ENCODE measurements around the gene DSCAML1. TPM values are rescaled to one million over a fixed set of nuclear protein-coding genes. Genes with fewer than 3 reads are reported as not detected.

Gene DSCAML1
- total and polyA plus RNA-seq, 2 of the 8 experiments (the other 6 are each of a cell fraction or from before 2014, with no cell fraction given) = 0.19 to 0.24 TPM

GRCh38 chr11:117605331-117605730 lies 191.7 kb downstream of the DSCAML1 start:
- POLR2A ChIA-PET (ENCODE audit: partially characterized antibody) = interaction anchor here (2.0 kb wide), 1 partner anchor 9 kb away, joined by 6 read pairs; no protein-coding TSS in a partner anchor
- H2BK12ac ChIP-seq (ENCODE audit: low read depth, low read length) = no peak overlapping the region
- H4K20me1 ChIP-seq (replicated peaks in 1 of 2; ENCODE audit: control insufficient read depth in 1 of 2, insufficient read depth in 2 of 2, low read length in 2 of 2) = no peaks in the 10 kb centered on the region
- no peak overlapping the region for H3K14ac ChIP-seq (ENCODE audit: insufficient read length)
- no peak overlapping the region for H4K8ac ChIP-seq (ENCODE audit: extremely low read depth, insufficient read depth, low read length)
- H4K5ac ChIP-seq (ENCODE audit: insufficient read length, low read depth, low read length) = no peak overlapping the region
- no peak overlapping the region for H3K4me3 ChIP-seq (ENCODE audit: extremely low read depth in 1 of 4, insufficient read depth in 2 of 4, low read depth in 3 of 4, low read length in 4 of 4)
- 77% methylated on average over 7 of the region's 8 CpGs; no CpG with 5 or more reads in 1 of the 2 experiments for WGBS, 2 experiments (ENCODE audit: extremely low coverage in 1 of 2, insufficient coverage in 1 of 2, insufficient read length in 1 of 2, insufficient replicate concordance in 2 of 2, low coverage in 1 of 2, low lambda C conversion rate in 2 of 2, missing lambda C conversion rate in 1 of 2)
- H4K91ac ChIP-seq (replicated peaks; ENCODE audit: insufficient read length, low read length) = no peak overlapping the region
- H2BK5ac ChIP-seq (ENCODE audit: low read depth, low read length) = no peak overlapping the region
- H3K9ac ChIP-seq (replicated peaks in 1 of 4; ENCODE audit: extremely low read depth in 1 of 4, low read depth in 3 of 4, low read length in 3 of 4) = no peak overlapping the region
- H2BK120ac ChIP-seq (replicated peaks; ENCODE audit: low read depth, low read length) = no peak overlapping the region
- H3K23ac ChIP-seq (ENCODE audit: insufficient read length) = no peak overlapping the region
- H3K4me2 ChIP-seq (ENCODE audit: insufficient read depth in 1 of 2, low read depth in 2 of 2, low read length in 2 of 2) = no peak overlapping the region
- no peak overlapping the region for H3K4ac ChIP-seq (replicated peaks; ENCODE audit: insufficient read length, low read depth, low read length)
- no peak overlapping the region for H3K27ac ChIP-seq (ENCODE audit: low read depth, low read length)
- no peaks in the 10 kb centered on the region for H3K23me2 ChIP-seq (ENCODE audit: low read depth, low read length)
- peak overlapping the region; percentile 46; the same call in 1 of the 2 replicates for H2BK15ac ChIP-seq (ENCODE audit: low read length)
- H3K4me1 ChIP-seq (replicated peaks in 1 of 4; ENCODE audit: control insufficient read depth in 3 of 4, insufficient read depth in 4 of 4, low read length in 3 of 4) = peaks cover 3 to 20% (median 13%) of the 10 kb centered on the region in 4 experiments
- CTCF ChIA-PET (ENCODE audit: partially characterized antibody) = interaction anchor here (0.7 to 2.6 kb wide), 6 partner anchors 9 to 180 kb away, joined by 3 to 10 read pairs (median 6); no protein-coding TSS in a partner anchor
- no peak for TF ChIP-seq BACH1 (IDR thresholded peaks at IDR 0.05; ENCODE audit: low read length)
- no peak for TF ChIP-seq BCL11A (IDR thresholded peaks at IDR 0.05; ENCODE audit: low read depth in 2 of 2, low read length in 2 of 2)
- TF ChIP-seq SP1 (IDR thresholded peaks at IDR 0.05; ENCODE audit: low read depth, low read length) = no peak
- no peak for TF ChIP-seq SIX5 (IDR thresholded peaks at IDR 0.05; ENCODE audit: low read depth, low read length)
- TF ChIP-seq TEAD4 (IDR thresholded peaks at IDR 0.05; ENCODE audit: low read depth, low read length) = no peak
- no peak for TF ChIP-seq NRF1 (IDR thresholded peaks at IDR 0.05; ENCODE audit: low read depth, low read length)
- TF ChIP-seq POLR2AphosphoS5 (IDR thresholded peaks at IDR 0.05; ENCODE audit: low read depth, low read length) = no peak
- no peak for TF ChIP-seq CBX5 (IDR thresholded peaks at IDR 0.05; ENCODE audit: low read depth, low read length)
- FAIRE-seq (no peak), DNase-seq (ENCODE audit: low read depth in 1 of 2, low spot score in 2 of 2) (no peak)
- H3K79me1 ChIP-seq (ENCODE audit: low read depth, low read length) = no peaks in the 10 kb centered on the region
- H3K56ac ChIP-seq (replicated peaks; ENCODE audit: insufficient read length, low read depth, low read length) = peak overlapping the region; percentile 1
- no peak overlapping the region for H2AFZ ChIP-seq (ENCODE audit: low read length)
- no peaks in the 10 kb centered on the region for H3K9me3 ChIP-seq (ENCODE audit: insufficient read depth in 2 of 2, low read depth in 1 of 2, low read length in 1 of 2)
- H3K79me2 ChIP-seq (ENCODE audit: control insufficient read depth in 1 of 2, insufficient read depth in 2 of 2, low read length in 2 of 2) = no peaks in the 10 kb centered on the region
- no peaks in the 10 kb centered on the region for H3K36me3 ChIP-seq (ENCODE audit: control insufficient read depth in 2 of 4, insufficient read depth in 4 of 4, low read length in 3 of 4)
- peaks cover 0 to 2% (median 0%) of the 10 kb centered on the region in 4 experiments; a peak in 3 of 7 replicates for H3K27me3 ChIP-seq (replicated peaks in 1 of 4; ENCODE audit: control insufficient read depth in 3 of 4, extremely low read depth in 1 of 4, insufficient read depth in 3 of 4, low read length in 3 of 4)
- H3K18ac ChIP-seq (ENCODE audit: extremely low read depth, low read length) = no peak overlapping the region
- no peak overlapping the region for H2AK5ac ChIP-seq (ENCODE audit: low read depth, low read length)
- peak overlapping the region; percentile 15; the same call in 1 of the 2 replicates for H2BK20ac ChIP-seq (ENCODE audit: low read length)

Measured in H1 (cell line).